Esophagus squamous epithelium (tissue), 5 donors: ENCODE results near the gene VAMP2. TPM values are rescaled to one million over a fixed set of nuclear protein-coding genes. Genes with fewer than 3 reads are reported as not detected.

Experiments used
- DNase-seq: peaks from one replicate; lab custom pipeline; 2025; lab: John Stamatoyannopoulos, UW
- H3K27ac ChIP-seq, 4 donors: fragments of 200-600 bp; sonication (generic); one replicate each; pipeline ENCODE4 v1.5.1; 2016 to 2019; ENCODE audit warnings: mild to moderate bottlenecking in 1 of 4
- H3K27me3 ChIP-seq, 4 donors: fragments of 200-600 bp; sonication (generic); 1 replicate in 3 of 4; 2 replicates in 1 of 4; pipeline versions ENCODE4 v1.5.1 to v1.6.0; 2017 to 2021; ENCODE audit warnings: antibody characterized with exemption in 1 of 4
- H3K36me3 ChIP-seq, 3 donors: fragments of 200-600 bp; sonication (generic); one replicate each; pipeline ENCODE4 v1.5.1; 2016 to 2019
- H3K4me1 ChIP-seq, 3 donors: fragments of 200-600 bp; sonication (generic); one replicate each; pipeline ENCODE4 v1.5.1; 2017 to 2019
- H3K4me3 ChIP-seq, 4 donors: fragments of 200-600 bp; sonication (generic); 1 replicate in 3 of 4; 2 replicates in 1 of 4; pipeline ENCODE4 v1.5.1; 2016 to 2019; ENCODE audit warnings: mild to moderate bottlenecking in 2 of 4, moderate library complexity in 1 of 4
- H3K9me3 ChIP-seq, 3 donors: fragments of 200-600 bp; sonication (generic); one replicate each; pipeline ENCODE4 v1.5.1; 2016 to 2019
- CTCF ChIP-seq, 6 experiments: fragments of 450-650 bp in 4 of 6; fragments of 200-600 bp in 2 of 6; sonication (generic) in 2 of 6; IDR thresholded peaks; one replicate each; pipeline ENCODE4 v1.5.1; 2016 to 2019; ENCODE audit warnings: antibody characterized with exemption in 6 of 6, mild to moderate bottlenecking in 4 of 6, moderate library complexity in 4 of 6
- POLR2A ChIP-seq, 4 donors: fragments of 450-650 bp; IDR thresholded peaks; one replicate each; pipeline ENCODE4 v1.6.1; 2017; ENCODE audit warnings: antibody characterized with exemption in 4 of 4, mild to moderate bottlenecking in 4 of 4, moderate library complexity in 3 of 4
- WGBS, 2 donors: methylation state at CpG; one replicate each; pipeline ENCODE4 v1.1.5; 2018; 5-methylcytosine and 5-hydroxymethylcytosine counted together
- intact Hi-C: fragments of 100-400 bp; cut with DNase I; formaldehyde crosslinking; loops from one replicate; pipeline ENCODE4 v1.15.0; 2022
- total RNA-seq, 4 donors: library from RNA; depleted of rRNA; stranded (reverse); fragments of >200 nt; gene quantifications; one replicate each; pipeline ENCODE4 v1.1.0, GENCODE V29; 2016
- donor health status: DM: yes; HTN: yes; CAD: no.

VAMP2 gene
- total RNA-seq, 4 donors from 2014 or later = 6.2 to 20.4 (median 12.0) TPM

- no peaks in the 10 kb centered on the region for H3K9me3 ChIP-seq
- peak overlapping the region; percentile 81 to 94 (median 82) for H3K4me3 ChIP-seq
- TF ChIP-seq POLR2A (IDR thresholded peaks at IDR 0.05) (no peak), CTCF (IDR thresholded peaks at IDR 0.05) (no peak)
- peak overlapping the region; percentile 99 to 100 (median 100) for H3K27ac ChIP-seq
- WGBS, 2 donors = 70 to 86% methylated on average over 6 to 7 of the region's 18 CpGs
- no peak for DNase-seq
- intact Hi-C loops = no loop called here
- H3K4me1 ChIP-seq = peaks cover 28 to 93% (median 31%) of the 10 kb centered on the region in 3 donors
- no peaks in the 10 kb centered on the region for H3K27me3 ChIP-seq
- H3K36me3 ChIP-seq = peaks cover 52 to 65% (median 59%) of the 10 kb centered on the region in 3 donors
Observed at GRCh38 chr17:8150194-8151119, 12.3 kb downstream of the VAMP2 start.

- H3K9me3 ChIP-seq = no peaks in the 10 kb centered on the region
- 78 to 90% methylated on average over 8 to 19 of the region's 29 CpGs for WGBS, 2 donors
- peak overlapping the region; percentile 99 to 100 (median 100) for H3K27ac ChIP-seq
- H3K4me3 ChIP-seq = peak overlapping the region in 2 of 4 donors; percentile 81 to 83
- no peak for DNase-seq
- H3K4me1 ChIP-seq = peaks cover 26 to 89% (median 31%) of the 10 kb centered on the region in 3 donors
- no peak for TF ChIP-seq POLR2A (IDR thresholded peaks at IDR 0.05)
- no peak for TF ChIP-seq CTCF (IDR thresholded peaks at IDR 0.05)
- intact Hi-C loops = no loop called here
- H3K27me3 ChIP-seq = no peaks in the 10 kb centered on the region
- peaks cover 60 to 73% (median 66%) of the 10 kb centered on the region in 3 donors for H3K36me3 ChIP-seq
Observed at GRCh38 chr17:8149419-8150193, 13.1 kb downstream of the VAMP2 start.

DNA sequence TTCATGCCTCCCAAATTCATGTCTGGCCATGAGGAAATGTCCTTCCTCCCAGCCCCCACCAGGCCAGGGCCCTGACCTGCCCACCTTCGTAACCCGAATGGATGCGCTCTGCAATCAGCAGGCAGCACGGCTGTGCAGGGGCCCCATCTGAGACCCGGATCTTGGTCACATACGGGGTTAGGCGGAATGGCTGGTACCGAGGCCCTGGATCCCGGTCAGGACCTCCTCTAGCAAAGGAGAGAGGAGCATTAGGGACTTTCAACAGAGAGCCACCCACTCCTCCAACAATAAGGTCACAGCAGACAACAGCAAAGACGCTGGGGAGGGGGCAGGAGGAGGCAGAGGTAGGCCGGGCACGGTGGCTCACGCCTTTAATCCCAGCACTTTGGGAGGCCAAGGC lies 14.2 kb downstream of the VAMP2 start:
- TF ChIP-seq CTCF (IDR thresholded peaks at IDR 0.05) (no peak), POLR2A (IDR thresholded peaks at IDR 0.05) (no peak)
- WGBS, 2 donors = 80 to 85% methylated on average over 1 to 6 of the region's 13 CpGs
- peak overlapping the region; percentile 1 to 100 (median 74) for H3K27ac ChIP-seq
- no peak overlapping the region for H3K4me3 ChIP-seq
- H3K27me3 ChIP-seq = no peaks in the 10 kb centered on the region
- peaks cover 71 to 83% (median 76%) of the 10 kb centered on the region in 3 donors for H3K36me3 ChIP-seq
- no peak for DNase-seq
- intact Hi-C loops = no loop called here
- no peaks in the 10 kb centered on the region for H3K9me3 ChIP-seq
- H3K4me1 ChIP-seq = peaks cover 22 to 88% (median 26%) of the 10 kb centered on the region in 3 donors

DNA sequence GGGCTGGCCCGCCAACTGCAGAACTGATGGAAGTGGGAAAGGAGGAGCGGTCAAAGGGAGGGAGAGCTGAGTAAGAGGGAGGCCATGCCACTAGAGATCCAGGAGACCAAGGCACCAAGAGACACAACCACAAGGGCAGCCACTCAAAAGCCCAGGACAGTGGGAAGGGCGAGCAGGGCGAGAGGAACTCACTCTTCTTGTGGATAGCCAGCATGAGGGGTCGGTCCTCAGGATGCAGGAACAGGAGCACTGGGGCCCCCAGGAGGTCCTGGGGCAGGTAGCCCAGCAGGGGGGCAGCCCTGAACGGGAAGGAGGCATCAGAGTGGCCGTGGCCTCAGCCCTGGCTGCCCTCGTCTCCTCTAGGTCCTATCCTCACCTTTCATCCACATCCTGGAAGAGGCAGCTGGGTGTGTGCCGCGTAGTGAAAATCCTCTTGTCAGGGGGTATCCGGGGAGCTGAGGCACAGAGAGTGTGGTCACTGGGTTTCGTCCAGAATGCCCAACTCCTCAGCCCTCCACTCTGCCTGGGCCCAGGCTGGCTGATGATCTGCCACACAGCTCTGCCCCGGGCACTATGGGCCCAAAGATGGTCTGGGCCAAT lies 14.8 kb downstream of the VAMP2 start:
- intact Hi-C loops = no loop called here
- no peak for TF ChIP-seq POLR2A (IDR thresholded peaks at IDR 0.05)
- no peak for TF ChIP-seq CTCF (IDR thresholded peaks at IDR 0.05)
- no peak for DNase-seq
- H3K36me3 ChIP-seq = peaks cover 77 to 85% (median 78%) of the 10 kb centered on the region in 3 donors
- no peaks in the 10 kb centered on the region for H3K27me3 ChIP-seq
- H3K4me3 ChIP-seq = no peak overlapping the region
- no peaks in the 10 kb centered on the region for H3K9me3 ChIP-seq
- H3K4me1 ChIP-seq = peaks cover 16 to 85% (median 20%) of the 10 kb centered on the region in 3 donors
- WGBS, 2 donors = 89 to 96% methylated on average over 3 to 13 of the region's 13 CpGs
- peak overlapping the region in 3 of 4 donors; percentile 48 to 100 (median 99) for H3K27ac ChIP-seq
